Esophagus squamous epithelium (tissue), 4 donors: ENCODE data around the gene HS1BP3.

Experiments
- POLR2A ChIP-seq, 4 donors: fragments of 450-650 bp; IDR thresholded peaks; one replicate each; pipeline ENCODE4 v1.6.1; 2017; ENCODE audit warnings: antibody characterized with exemption in 4 of 4, mild to moderate bottlenecking in 4 of 4, moderate library complexity in 3 of 4
- TF ChIP-seq, protein P1 (sequence below), 6 experiments: fragments of 450-650 bp in 4 of 6; fragments of 200-600 bp in 2 of 6; sonication (generic) in 2 of 6; IDR thresholded peaks; one replicate each; pipeline ENCODE4 v1.5.1; 2016 to 2019; ENCODE audit warnings: antibody characterized with exemption in 6 of 6, mild to moderate bottlenecking in 4 of 6, moderate library complexity in 4 of 6

DNA sequence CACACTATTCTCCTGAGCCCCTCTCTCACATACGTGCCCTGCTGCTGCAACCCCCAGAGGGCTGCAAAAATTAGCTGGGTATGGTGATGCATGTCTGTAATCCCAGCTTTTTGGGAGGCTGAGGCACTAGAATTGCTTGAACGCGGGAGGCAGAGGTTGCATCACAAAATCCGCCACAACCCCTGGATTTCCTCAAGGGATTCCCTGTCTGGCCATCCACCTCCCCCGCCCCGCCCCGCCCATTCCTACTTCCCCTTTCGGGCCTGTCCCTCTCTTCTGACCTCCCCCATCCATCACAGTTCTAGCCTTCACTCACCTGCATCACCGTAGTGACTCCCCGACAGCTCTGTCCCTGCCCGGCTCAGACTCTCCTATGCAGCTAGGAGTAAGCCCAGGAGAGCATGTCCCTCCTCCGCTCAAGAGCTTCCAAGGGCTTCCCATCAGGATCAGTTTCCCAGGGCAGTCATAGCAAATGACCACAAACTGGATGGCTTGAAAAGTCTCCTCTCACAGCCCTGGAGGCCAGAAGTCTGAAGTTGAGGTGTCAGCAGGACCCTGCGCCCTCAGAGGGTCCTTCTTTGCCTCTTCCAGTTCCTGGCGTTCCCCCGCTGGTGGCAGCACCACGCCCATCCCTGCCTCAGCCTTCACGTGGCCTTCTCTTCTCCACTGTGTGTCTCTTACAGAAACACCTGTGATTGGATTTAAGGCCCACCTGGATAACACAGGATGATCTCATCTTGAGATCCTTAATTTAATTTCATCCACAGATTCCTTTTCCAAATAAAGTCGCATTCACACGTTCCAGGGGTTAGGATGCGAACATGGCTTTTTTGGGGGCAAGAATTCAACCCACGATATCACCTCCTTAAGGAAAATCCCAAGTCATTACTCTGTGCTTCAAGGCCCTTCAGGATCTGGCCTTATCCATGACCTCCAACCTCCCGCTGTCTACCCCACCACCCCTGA is 58.5 kb downstream of the HS1BP3 start:
- no peak for TF ChIP-seq POLR2A (IDR thresholded peaks at IDR 0.05)
- TF ChIP-seq, protein P1, sequence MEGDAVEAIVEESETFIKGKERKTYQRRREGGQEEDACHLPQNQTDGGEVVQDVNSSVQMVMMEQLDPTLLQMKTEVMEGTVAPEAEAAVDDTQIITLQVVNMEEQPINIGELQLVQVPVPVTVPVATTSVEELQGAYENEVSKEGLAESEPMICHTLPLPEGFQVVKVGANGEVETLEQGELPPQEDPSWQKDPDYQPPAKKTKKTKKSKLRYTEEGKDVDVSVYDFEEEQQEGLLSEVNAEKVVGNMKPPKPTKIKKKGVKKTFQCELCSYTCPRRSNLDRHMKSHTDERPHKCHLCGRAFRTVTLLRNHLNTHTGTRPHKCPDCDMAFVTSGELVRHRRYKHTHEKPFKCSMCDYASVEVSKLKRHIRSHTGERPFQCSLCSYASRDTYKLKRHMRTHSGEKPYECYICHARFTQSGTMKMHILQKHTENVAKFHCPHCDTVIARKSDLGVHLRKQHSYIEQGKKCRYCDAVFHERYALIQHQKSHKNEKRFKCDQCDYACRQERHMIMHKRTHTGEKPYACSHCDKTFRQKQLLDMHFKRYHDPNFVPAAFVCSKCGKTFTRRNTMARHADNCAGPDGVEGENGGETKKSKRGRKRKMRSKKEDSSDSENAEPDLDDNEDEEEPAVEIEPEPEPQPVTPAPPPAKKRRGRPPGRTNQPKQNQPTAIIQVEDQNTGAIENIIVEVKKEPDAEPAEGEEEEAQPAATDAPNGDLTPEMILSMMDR (IDR thresholded peaks at IDR 0.05) = no peak
